Measurements from ENCODE around the gene CMTM5.
A peak's percentile ranks its signal among the peaks of the same experiment; 100 is the strongest.

The CMTM5 gene, protein sequence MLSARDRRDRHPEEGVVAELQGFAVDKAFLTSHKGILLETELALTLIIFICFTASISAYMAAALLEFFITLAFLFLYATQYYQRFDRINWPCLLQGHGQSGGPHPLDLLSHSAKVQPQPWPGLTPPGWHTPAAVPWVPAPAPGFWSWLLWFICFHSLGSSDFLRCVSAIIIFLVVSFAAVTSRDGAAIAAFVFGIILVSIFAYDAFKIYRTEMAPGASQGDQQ

DNA sequence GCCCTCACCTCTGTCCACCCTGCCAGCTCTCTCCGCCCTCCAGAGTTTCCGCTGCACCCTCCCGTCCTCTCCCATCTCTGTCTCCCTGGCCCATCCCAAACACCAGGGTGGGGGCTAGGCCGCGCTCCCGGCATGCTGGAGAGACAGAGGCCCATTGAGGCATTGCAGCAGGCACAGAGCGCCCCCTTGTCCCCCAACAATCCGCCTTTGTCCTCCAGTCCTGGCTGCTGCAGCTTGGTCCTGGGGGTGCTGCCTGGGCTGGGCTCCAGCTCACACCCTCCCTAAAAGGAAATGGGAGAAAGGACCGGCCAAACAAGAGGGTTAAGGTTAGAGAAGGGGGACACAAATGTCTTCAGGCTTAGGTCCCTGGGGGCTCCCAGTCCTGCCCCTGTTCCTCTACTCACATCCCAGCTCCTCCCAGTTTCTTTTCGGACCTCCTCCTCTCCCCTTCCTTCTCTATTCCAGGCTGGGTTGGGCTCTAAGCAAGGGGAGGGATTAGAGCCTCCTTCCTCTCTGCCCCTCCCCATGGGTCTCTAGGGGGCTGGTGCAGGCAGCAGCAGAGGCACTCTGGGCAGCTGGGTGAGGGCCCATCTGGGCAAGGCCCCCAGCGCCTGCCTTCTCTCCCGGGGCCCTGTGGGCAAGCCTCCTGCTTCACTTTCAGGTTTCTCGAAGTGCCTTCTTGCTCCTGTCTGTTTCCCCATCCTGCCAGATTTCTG lies at the start of gene CMTM5:
TSS of gene CMTM5 (plus strand) at position 565 of the 716 bp plus-strand sequence. CDS start 206 bp downstream, outside the sequence.
- DNase-seq, result no peak

DNA sequence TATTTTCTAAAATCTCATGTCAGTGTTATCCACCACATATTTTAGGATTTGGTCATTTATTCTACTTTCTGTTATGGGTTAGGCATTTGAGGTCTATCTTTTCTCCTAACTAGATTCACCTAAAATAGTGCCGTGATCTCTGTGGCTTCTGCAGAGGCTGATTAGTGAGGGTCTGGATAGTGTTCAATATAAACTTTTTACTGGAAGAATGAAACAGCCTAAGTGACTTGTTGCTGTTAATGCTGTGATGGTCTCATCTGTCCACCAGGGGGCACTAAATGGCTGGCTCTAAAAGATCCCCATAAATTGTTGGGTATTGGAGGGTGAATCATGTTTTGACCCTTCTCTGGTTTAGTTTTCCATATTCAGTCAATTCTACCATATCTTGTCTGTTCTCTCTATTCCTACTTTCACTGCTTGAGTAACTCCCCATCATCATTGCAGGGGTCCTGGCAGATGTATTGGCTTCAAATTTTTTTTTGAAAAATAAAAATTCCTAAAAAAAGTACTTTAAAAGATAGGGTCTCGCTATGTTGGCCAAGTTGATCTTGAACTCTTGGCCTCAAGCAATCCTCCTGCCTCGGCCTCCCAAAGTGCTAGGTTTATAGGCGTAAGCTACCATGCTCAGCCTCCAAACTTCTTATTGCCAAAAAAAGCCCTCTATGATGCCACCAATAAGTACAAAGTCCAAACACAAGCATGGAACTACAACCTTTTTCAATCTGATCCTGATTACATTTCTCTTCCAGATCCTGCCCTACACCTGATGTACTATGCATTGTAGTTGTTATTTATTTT lies 48.7 kb upstream of the CMTM5 start:
- DNase-seq, result peak; percentile 75

DNA sequence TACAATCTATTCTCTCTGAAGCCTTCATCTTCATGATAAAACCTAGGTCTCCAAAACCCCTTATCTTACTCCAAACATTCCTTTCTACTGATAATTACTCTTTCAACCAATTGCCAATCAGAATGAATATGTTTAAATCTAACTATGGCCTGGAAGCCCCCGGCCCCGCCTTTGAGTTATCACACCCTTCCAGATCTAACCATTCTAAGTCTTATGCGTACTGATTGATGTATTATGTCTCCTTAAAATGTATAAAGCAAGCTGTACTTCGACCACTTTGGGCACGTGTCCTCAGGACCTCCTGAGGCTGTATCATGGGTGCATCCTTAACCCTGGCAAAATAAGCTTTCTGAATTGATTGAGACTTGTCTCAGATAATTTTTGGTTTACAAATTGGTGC lies 41.2 kb upstream of the CMTM5 start:
- no peak for DNase-seq

DNA sequence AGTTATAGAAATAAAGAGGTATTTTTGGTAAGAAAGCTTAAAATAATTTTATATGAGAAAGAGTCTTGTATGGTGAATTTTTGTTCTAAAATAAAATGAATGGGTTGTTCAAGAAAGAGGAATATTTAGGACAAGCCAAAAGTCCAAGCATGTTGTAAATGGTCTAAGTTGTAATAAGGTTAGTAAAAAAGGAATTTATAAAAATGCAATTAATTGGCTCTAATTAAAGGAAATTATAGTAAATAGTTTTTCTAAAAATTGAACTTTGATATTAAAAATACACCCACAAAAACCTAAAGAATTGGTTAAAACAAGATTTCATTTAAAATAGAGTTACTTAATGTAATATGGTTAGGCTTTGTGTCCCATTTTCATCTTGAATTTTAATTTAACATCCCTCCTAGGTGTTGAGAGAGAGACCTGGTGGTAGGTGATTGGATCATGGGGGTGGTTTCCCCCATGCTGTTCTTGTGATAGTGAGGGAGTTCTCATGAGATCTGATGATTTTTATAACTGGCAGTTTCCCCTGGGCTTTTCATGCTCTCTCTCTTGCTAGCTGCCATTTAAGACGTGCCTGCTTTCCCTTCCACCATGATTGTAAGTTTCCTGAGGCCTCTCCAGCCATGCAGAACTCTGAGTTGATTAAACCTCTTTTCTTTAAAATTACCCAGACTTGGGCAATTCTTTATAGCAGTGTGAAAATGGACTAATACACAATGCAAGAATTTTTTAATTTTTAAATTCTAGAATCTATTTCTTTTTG lies 37.2 kb upstream of the CMTM5 start:
- no peak for DNase-seq

DNA sequence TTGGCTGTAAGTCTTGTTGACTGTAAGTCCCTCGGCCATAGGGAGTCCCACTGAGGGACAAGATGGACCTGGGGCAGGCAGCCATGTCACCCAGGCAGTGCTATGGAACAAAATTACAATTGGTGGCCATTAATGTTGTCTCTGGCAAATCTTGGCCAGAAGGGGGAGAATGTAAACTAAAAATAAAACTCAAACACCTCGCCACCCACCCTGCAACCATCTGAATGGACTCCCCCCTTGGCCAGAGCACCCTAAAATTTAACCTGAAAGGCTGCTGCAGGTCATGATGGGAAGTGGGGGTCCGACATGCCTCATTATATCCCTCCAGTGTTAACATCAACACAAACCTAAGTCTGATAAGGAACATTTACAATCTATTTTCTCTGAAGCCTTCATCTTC lies 32.4 kb upstream of the CMTM5 start:
- DNase-seq, result no peak

DNA sequence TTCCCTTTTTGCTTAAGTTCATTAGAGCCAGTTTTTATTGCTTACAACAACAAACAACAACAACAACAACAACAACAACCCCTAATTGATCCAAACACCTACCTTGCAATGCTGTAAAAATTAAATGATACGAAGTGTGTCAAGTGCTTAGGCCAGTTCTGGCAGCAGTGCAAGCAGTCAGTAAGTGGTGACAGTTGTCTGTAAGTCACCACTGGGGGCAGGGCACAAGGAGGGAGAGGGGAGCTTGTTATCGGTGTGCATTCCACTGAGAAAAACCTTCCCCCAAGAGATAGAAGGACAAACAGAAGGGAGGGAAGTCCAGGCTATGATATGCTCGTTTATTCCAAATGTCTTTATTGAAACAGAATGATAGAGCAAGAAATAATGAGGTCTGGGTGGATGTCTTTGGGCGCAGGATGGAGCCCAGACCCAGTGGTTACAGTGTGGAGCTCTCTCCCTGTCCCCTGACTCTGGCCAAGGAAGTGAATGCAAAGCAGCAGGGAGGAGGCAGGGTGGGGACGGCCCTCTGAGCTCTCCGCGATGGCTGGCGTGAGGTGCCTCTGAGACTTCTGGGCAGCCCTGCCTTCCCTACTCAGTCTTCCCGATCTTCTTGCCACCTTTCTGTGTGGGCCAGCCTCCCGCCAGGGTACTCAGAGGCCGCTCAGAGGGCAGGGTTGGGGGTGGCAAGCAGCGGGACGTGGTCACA lies 30.7 kb upstream of the CMTM5 start:
- DNase-seq, result no peak

DNA sequence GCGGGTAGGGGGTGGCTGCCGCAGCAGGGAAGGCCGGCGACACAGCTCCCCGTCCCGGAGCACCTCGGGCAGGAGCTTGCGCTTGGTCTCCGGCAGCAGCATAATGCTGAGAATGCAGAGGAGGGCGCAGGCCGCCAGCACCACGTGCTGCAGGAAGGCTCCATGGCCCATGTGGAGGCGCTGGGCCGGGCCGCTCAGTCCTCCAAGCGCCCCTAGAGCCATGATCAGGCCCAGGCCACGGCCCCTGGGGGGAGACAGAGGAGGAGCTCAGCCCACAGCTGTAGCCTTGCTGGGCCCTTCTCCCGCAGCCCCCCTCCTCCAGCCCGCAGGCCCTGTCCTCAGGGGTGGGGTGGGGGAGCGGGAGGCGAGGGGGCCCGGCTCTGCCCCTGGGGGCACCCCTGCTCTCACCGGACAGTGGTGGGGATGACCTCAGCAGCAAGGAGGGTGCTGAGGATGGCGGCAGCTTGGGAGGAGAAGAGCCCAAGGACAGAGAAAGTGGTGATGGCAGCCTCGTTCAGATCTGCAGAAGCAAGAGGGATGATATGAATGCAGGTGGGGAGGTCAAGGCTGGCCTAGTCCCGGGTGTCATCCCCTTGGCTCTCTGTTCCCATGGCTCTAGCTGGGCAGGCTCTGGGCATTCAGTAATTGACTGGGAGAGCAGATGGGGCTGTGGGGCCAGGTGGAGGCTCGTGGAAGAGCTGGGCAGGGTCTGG lies 30.0 kb upstream of the CMTM5 start:
- DNase-seq, result no peak

DNA sequence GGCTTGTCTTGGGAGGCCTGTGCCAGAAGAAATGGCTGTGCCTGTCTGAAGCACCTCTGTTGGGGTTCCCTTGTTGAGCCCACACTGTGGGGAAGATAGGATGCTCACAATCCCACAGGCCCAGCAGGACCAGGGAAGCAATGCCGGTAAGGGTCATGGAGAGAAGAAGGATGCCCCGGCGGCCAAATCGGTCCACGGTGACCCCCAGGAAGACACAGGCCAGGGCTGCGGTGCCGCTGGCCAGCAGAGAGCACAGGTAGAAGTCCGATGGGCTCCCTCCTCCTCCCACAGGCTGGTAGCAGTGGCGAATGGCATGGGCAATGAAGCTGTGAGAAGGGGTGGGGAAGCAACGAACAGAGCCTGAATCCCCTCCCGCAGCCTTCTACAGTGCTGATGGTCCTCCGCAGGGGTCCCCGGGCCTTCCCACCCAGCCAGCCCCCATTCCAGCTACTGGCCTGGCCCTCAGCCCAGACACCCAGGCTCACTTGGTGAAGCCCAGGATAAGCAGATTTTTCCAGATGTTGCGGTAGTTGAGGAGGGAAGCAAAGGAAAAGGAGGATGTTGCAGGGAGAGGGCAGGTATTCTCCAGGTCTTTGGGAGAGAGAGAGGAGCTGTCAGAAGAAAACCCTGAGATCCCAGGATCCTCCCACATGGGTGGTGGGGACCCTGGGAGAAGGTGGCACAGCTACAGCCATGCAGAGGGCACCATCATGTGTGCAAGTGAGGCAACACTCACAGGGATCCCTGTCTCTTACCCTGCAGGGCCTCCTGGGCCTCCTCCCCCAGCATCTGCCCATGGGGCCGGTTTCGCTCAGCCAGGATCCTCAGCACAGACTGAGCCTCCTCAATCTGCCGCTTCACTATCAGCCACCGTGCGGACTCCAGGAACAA lies 29.2 kb upstream of the CMTM5 start:
- no peak for DNase-seq

DNA sequence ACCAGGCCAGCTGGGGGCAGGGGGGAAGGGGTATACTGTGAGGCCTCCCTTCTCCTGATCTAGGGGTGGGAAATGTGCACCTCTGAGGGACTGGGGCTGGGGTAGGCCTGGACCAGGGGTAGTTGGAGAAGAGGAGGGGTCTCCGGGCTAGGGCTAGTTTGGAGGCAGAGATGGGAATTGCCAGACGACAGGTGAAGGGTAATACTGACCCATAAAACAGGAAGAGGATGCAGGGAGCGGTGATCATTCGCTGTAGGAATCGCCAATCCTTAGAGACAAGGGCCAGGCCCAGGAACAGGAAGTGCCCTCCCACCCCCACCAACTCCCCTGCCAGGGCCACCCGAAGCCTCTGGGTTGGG lies 28.6 kb upstream of the CMTM5 start:
- DNase-seq, result no peak

DNA sequence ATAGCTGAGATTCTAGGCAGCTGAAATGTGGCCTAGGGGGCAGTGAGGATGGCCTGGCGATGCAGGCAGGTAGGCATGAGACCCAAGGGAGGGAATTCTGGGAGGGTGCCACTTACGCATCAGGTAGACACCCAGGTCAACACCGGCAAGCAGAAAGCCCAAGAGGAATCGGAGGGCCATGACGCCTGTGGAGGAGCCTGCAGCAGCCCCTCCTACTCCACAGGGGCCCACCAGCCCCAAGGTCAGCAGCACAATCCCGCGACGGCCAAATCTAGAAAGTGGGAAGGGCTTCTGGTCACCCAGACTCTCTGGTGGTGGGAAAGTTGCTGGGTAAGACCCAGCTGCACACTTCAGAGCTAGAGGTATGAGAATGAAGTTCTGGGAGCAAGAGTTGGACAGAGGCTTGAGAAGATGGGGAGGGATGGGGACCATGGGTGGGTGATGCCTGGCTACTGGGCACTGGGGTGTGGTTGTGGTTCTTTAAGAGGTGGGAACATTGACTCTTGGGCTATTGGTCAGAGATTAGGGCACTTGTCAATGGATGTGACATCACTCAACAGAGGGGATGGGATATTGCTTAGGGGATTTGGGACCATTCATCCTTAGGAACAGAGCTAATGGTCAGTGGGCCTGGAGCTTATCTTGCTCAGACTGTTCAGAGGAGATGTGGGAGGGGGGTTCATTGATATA lies 27.5 kb upstream of the CMTM5 start:
- no peak for DNase-seq

DNA sequence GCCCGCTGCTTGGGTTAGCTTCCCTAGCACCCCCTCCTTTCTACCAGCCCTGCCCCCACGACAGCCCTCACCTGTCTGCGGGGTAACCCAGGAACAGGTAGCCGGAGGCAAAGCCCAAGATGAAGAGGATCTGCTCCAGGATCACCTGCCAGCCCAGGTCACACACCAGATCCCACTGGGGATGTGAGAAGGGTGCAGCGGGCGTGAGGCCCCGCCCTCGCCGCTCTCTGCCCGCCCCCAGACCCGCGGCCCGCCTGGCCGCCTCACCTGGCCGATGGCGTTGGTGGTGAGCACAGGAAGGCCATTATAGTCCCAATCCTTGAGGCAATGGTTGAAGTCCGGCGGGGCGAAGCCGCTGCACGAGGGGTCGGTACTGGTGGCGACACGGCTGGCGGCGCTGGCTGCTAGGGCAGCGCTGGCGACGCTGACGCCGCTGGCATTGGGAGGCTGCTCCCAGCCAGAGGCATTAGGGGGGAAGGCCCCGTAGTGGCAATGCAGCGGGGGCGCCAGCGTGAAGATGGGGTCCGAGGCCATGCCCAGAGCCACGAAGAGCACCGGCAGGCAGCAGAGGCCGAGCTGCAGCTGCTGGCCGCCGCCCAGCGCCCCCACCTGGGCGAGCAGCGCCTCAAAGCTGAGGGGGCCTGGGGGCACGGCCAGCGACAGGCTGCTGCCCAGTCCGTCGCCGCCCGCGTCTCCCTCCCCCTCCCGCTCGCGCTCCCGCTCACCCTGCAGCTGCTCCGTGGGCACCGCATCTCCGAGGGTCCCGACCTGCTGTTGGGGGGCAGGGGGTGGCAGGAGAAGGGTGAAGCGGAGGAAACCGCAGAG lies 25.0 kb upstream of the CMTM5 start:
- no peak for DNase-seq

DNA sequence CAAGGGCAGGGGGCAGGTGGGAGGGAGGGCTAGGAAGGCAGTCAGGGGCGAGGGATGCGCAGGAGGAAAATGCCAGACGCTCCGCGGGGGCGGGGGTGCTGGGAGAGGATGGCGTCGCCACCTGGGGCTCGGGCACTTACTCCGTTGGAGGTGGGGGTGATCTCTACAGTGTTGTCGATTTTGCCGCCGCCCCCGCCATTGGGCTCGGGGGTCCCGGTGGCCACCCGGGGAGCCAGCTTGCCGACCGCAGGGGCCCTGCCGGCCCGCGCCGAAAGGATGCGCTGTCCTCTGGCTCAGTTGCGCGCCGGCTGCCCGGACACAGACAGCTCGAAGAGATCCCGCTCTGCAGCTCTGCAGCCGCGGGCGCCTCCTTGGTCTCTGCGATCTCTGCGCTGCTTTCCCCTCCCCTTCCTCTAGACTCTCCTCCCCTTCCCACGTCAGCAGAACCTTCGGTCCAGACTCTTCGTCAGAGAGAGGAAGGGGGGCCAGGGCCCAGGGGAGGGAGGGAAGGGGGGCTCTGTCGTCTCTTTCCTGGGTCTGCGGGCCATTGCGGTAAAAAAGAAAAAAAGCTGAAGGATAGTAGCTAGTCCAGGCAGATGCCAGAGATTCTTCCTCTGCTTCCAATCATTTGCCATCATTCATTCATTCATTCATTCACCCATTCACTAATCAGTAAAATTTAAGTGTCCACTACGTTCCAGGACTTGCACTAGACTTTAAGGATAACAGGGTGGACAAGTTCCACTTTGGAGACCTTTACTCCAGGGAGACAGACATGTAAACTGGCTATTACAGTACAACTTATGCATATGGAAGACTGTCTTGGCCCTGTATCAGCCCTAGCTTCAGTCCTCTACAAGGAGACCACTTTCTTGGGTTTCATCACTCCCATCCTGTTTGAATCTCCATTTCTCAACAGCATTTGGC lies 24.1 kb upstream of the CMTM5 start, which contains the start of gene SLC22A17:
TSS of gene SLC22A17 (minus strand) at position 382 of the 927 bp plus-strand sequence.
- DNase-seq, result peak; percentile 60

DNA sequence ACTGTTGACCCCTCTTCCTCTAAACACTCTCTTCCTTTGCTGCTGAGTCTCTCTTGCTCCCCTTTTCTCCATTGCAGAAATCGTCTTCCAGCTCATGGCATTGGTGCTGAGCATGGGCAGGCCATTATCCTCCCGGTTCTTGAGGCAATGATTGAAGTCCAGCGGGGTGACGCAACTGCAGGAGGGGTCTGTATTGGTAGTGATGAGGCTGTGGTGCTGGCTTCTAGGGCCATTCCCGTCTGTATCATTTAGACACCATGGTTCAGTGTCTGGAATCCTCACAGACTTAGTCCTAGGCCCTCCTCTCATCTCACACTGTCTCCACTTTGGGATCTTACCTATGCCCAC lies 23.4 kb upstream of the CMTM5 start:
- no peak for DNase-seq

DNA sequence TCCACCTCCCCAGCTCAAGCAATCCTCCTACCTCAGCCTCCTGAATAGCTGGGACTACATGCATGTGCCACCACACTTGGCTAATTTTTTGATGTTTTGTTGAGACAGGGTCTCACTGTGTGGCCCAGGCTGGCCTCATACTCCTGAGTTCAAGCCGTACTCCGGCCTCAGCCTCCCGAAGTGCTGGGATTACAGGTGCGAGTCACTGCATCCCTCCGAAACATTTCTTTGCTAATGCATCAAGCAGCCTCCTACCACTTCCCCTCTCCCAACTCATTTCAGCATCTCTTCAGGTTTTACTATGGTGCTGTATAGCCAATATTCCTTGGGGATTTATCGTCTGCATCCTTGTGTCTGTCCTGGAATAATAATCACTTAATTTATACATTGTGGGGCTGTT lies 21.9 kb upstream of the CMTM5 start:
- no peak for DNase-seq

DNA sequence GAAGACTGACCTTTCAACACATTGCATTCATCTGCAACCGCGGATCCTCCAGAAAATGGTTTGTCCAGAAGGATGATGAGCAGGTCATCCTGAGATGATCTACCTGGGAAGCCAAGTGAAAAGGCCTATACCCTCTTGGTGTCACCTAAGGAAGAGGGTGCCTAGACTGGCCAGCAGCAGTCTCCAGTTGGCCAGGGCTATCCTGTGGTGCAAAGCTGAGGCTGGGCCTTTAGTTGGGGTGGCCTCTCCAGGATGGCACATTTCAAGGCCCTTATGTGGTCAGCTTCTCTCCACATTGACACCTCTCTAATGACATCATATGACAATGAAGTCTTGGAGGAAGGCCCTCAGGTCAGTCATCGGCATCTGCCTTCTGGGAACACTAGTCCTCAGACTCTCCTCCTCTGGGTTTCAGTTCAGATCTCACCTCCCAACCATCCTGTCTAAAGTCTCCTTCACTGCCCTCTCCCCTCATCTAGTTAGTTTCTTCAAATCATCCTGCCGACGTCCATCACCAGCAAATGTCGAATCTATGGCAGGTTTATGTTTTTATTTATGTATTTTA lies 20.9 kb upstream of the CMTM5 start:
- DNase-seq, result no peak

DNA sequence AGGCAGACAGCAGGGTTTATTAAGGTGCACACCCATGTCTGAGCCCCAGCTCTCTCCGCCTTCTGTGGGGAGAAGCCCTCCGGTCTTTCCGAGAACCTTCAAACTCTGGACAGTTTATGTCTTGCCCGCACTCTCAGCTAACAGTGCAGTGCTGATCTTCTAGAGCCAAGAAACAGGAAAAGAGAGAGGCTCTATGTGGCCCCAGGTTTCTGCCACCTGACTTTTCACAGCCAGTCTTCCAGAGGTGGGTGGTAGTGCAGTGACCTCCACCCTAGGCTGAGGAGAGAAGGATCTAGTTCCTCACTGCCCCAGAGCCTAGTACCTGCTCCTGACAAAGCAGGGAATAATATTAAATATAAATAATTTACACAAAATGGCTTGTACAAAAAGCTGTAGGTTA lies 20.2 kb upstream of the CMTM5 start:
- DNase-seq, result no peak

DNA sequence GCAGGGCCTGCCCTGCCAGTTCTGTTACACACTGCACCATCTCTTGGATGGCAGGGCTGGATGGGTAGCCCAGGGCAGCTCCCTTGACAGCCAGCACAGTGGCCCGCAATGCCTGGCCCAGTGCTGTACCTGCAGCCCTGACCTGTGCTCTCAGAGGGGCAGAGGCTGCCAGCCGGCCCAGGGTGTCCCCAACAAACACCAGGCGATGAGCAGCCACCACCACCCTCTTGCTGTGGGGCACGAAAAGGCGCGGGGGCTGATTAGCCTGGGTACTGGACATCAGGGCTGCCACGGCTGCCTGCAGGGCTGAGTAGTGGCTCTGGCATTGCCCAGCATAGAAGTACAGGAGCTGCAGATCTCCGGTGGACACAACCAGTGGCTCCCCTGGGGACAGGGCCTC lies 19.6 kb upstream of the CMTM5 start:
- DNase-seq, result no peak

DNA sequence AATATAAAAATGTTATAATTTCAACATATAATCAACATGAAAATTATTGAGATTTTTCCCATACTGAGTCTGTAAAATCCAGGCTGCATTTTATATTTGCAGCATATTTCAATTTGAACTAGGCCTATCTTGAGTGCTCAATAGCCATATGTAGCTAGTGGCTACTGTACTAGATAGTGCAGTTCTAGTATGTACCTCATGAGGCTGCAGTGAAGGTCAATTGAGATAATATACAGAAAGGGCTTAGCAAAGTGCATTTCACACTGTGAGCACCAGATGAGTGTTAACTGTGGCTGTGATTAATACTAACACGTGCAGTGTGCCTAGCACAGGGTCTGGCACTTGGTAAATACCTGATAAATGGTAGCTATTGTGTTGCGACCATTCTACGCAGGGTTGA lies 18.8 kb upstream of the CMTM5 start:
- DNase-seq, result no peak

Measured in CD4-positive, alpha-beta T cell treated with Interleukin-12 subunit alpha and Interleukin-12 subunit beta, for 1 hour (primary cell).